Aorta (tissue), 5 donors: ENCODE results near the gene NTNG1. TPM values are rescaled to one million over a fixed set of nuclear protein-coding genes. Genes with fewer than 3 reads are reported as not detected.

Experiments used
- ATAC-seq: fragments of 200-7000 bp; cut with Tn5 transposase; one replicate; pipeline ENCODE4 v1.9.1; 2022; ENCODE audit warnings: moderate library complexity; ENCODE audit not compliant: low FRiP score
- DNase-seq, 2 donors: peaks; one replicate each; pipeline ENCODE4 v3.0.0-alpha.2; 2020
- H3K27ac ChIP-seq, 2 donors: one replicate each; pipeline ENCODE4 v1.5.1; 2013; ENCODE audit warnings: low read length in 2 of 2, mild to moderate bottlenecking in 2 of 2, moderate library complexity in 2 of 2, control low read depth in 1 of 2, inconsistent platforms in 1 of 2, low read depth in 1 of 2
- H3K27me3 ChIP-seq, 2 donors: one replicate each; pipeline ENCODE4 v1.6.1; 2013; ENCODE audit warnings: control low read depth in 1 of 2, low read length in 1 of 2, mild to moderate bottlenecking in 1 of 2, moderate library complexity in 1 of 2; ENCODE audit not compliant: insufficient read depth in 2 of 2, control insufficient read depth in 1 of 2
- H3K36me3 ChIP-seq, 2 donors: one replicate each; pipeline ENCODE4 v1.6.1; 2013; ENCODE audit warnings: control low read depth in 1 of 2, low read length in 1 of 2, mild to moderate bottlenecking in 1 of 2; ENCODE audit not compliant: insufficient read depth in 2 of 2, control insufficient read depth in 1 of 2
- H3K4me1 ChIP-seq, 2 donors: one replicate each; pipeline ENCODE4 v1.6.1; 2013; ENCODE audit warnings: low read length in 2 of 2, control low read depth in 1 of 2, mild to moderate bottlenecking in 1 of 2, moderate library complexity in 1 of 2; ENCODE audit not compliant: insufficient read depth in 2 of 2, control insufficient read depth in 1 of 2
- H3K4me3 ChIP-seq, 2 donors: one replicate each; pipeline ENCODE4 v1.5.1; 2013; ENCODE audit warnings: low read length in 2 of 2, control low read depth in 1 of 2, mild to moderate bottlenecking in 1 of 2
- H3K9me3 ChIP-seq: one replicate; pipeline ENCODE4 v1.6.1; 2013; ENCODE audit warnings: mild to moderate bottlenecking, low read length; ENCODE audit not compliant: control insufficient read depth
- WGBS, 2 donors: extraction: QIAGEN DNeasy Blood & Tissue Kit; methylation state at CpG; one replicate each; pipeline ENCODE4 v1.1.7; 2013; 5-methylcytosine and 5-hydroxymethylcytosine counted together
- intact Hi-C, 2 donors: fragments of 100-400 bp; cut with DNase I; formaldehyde crosslinking; loops; one replicate each; pipeline versions ENCODE4 v1.14.2 to v1.15.0; 2022
- polyA plus RNA-seq, 2 donors: library from polyadenylated mRNA; stranded (reverse); fragments of 200-250 nt; gene quantifications; one replicate each; pipeline ENCODE4 v1.2.3, GENCODE V29; 2013
- total RNA-seq, 2 donors: library from RNA; stranded (reverse); fragmentation: NEBNext Ultra II Directional; extraction: Animal tissue kit (Norgen Biotek cat#: 25700); gene quantifications; one replicate each; pipeline ENCODE4 v1.2.1, GENCODE V29; 2021
- donor health status: healthy with polysubstance abuse.
- donor health status: Bipolar disorder and iron deficiency.
- donor health status: DM: no; HTN: no; CAD: no.
- donor health status: DM: no; HTN: no; CAD: no.
- donor health status: DM: yes; HTN: yes; CAD: no.

NTNG1 gene
- total and polyA plus RNA-seq, 4 donors, result 1.0 to 1.8 TPM; not detected in 2

DNA sequence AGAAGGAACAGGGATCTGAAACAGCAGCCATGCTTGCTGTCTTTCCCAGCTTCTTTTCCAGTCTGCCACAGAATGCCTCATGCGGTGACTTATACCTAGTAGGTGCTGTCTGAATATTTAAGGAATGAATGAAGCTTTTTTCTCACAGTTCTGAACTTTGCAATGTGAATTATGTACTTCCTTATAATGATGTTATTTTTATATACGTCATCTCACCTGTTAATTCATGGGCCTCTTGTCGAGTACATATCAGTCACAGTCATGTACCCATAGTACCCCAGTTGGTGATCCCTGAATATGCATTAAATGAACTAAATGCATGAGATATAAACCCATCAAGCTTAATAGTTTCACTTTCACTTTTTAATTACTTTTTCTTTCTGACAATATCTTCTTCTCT, 132.7 kb downstream of the NTNG1 start:
- H3K4me3 ChIP-seq, result no peak overlapping the region
- H3K9me3 ChIP-seq, result no peaks in the 10 kb centered on the region
- H3K36me3 ChIP-seq, result no peaks in the 10 kb centered on the region
- H3K27me3 ChIP-seq, result no peaks in the 10 kb centered on the region
- 44 to 66% methylated on average over 3 of the region's 3 CpGs for WGBS, 2 donors
- intact Hi-C loops, result no loop called here
- ATAC-seq, result no peak
- DNase-seq, result no peak
- H3K27ac ChIP-seq, result no peak overlapping the region
- H3K4me1 ChIP-seq, result peaks cover 0 to 2% of the 10 kb centered on the region in 2 donors

DNA sequence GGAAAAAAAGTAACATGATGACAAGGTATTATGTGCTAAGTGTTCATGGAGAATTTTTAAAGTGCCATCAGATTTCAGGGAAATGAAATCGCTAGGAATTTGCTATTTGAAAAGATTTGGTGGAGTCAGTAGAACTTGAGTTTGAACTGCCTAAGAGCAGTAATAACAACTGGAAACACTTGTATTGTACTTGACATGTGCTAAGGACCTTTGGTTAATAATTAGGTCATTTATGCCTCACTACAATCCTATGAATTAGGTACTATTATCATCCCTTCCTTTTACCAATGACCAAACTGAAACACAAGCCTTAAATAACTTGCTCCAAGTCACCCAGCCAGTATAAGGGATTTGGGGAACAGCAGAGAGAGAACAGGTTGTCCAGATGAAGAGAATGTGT, 133.4 kb downstream of the NTNG1 start:
- no peak for DNase-seq
- H3K4me3 ChIP-seq, result no peak overlapping the region
- peaks cover 0 to 2% of the 10 kb centered on the region in 2 donors for H3K4me1 ChIP-seq
- no peaks in the 10 kb centered on the region for H3K27me3 ChIP-seq
- H3K9me3 ChIP-seq, result no peaks in the 10 kb centered on the region
- no peaks in the 10 kb centered on the region for H3K36me3 ChIP-seq
- no peak for ATAC-seq
- intact Hi-C loops, result no loop called here
- WGBS, 2 donors, result 82 to 94% methylated on average over 1 of the region's 1 CpG
- H3K27ac ChIP-seq, result no peak overlapping the region

DNA sequence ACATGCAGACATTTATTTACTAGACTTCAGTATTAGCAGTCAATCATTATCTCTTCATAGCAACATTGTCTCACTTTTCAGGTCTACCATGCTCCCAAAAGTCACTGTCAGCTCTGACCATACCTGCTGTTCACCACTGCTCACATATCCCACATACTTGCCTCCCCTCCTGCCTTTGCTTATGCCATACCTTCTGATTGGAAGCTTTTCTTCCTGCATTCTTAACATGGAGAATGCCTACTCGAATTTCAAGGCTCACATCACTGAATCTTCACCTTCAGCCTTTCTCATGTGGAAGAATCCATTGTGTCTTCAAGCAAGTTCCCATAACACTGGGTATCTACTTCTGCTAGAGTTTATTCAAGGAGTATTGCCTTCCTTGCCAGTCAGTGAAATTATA, 135.4 kb downstream of the NTNG1 start:
- Histone ChIP-seq H3K36me3 (no peaks in the 10 kb centered on the region), H3K27ac (no peak overlapping the region), H3K4me3 (no peak overlapping the region), H3K9me3 (no peaks in the 10 kb centered on the region), H3K4me1 (peaks cover 0 to 2% of the 10 kb centered on the region in 2 donors), H3K27me3 (no peaks in the 10 kb centered on the region)
- 18 to 33% methylated on average over 1 of the region's 1 CpG for WGBS, 2 donors
- DNase-seq (no peak), ATAC-seq (no peak)
- intact Hi-C loops, result no loop called here

DNA sequence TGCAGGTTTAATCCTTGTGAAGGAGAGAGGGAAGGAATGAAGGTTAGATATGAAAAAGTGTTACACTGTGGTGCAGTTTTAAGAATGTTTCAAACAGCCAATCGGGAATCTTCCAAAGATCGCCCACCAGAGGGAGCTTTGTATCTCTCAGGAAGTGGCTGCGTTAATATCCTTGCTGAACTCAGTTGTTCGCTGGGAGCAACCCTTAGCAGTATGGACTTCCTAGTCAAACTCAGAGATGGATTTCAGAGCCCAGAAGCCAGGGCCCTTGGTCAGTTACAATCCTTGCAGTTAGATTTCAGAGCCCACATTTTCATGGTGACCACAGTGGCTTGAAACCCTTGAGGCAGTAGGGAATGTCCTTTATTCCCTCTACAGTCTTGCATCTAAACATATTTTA, 136.2 kb downstream of the NTNG1 start:
- ATAC-seq, result no peak
- no peak for DNase-seq
- H3K27me3 ChIP-seq, result no peaks in the 10 kb centered on the region
- H3K4me1 ChIP-seq, result peaks cover 0 to 2% of the 10 kb centered on the region in 2 donors
- H3K27ac ChIP-seq, result no peak overlapping the region
- no peaks in the 10 kb centered on the region for H3K9me3 ChIP-seq
- no peaks in the 10 kb centered on the region for H3K36me3 ChIP-seq
- 7 to 9% methylated on average over 4 of the region's 4 CpGs for WGBS, 2 donors
- H3K4me3 ChIP-seq, result no peak overlapping the region
- intact Hi-C loops, result no loop called here

DNA sequence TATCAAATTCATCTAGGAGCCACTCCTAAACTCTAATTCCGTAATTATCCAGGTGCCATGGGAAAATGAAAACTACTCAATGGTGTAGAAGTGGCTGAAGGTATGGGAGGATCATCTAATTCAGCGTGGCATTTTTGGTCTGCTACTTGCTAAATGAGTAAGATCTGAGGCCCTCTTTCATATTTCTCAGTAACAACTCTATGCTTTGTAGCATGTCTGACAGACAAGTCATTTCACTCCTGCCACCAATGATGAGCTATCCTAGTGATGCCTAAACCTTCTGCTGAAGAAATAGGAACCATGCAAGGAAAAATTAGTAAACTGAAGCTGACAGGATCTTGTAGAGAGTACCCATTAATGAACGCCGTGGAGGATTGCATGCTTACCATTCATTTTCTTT, 145.3 kb downstream of the NTNG1 start:
- no peaks in the 10 kb centered on the region for H3K27me3 ChIP-seq
- 84 to 89% methylated on average over 4 of the region's 4 CpGs for WGBS, 2 donors
- intact Hi-C loops, result no loop called here
- H3K36me3 ChIP-seq, result no peaks in the 10 kb centered on the region
- H3K9me3 ChIP-seq, result no peaks in the 10 kb centered on the region
- no peak overlapping the region for H3K4me3 ChIP-seq
- no peak overlapping the region for H3K27ac ChIP-seq
- no peak for DNase-seq
- ATAC-seq, result no peak
- no peaks in the 10 kb centered on the region for H3K4me1 ChIP-seq

DNA sequence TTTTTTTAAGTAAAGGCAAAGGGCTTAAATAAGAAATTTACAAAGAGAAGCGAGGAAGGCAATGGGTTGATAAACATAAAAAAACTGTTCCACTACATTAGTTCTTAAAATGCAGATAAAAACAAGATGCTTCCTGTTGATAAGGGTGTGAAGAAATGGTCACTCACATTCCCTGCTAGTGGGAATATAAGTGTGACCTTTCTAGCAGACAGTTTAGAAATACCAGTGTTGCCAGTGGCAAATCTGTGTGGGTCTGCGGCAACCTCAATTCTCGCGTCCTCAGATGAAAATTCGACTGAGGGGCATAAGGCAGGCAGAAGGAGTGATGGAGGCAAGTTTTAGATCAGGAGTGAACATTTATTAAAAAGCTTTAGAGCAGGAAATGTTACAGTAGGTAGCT, 151.1 kb downstream of the NTNG1 start:
- Histone ChIP-seq H3K36me3 (no peaks in the 10 kb centered on the region), H3K4me1 (no peaks in the 10 kb centered on the region), H3K27ac (no peak overlapping the region), H3K9me3 (no peaks in the 10 kb centered on the region), H3K27me3 (no peaks in the 10 kb centered on the region), H3K4me3 (no peak overlapping the region)
- ATAC-seq (no peak), DNase-seq (no peak)
- intact Hi-C loops, result no loop called here
- 74 to 80% methylated on average over 5 of the region's 5 CpGs for WGBS, 2 donors

DNA sequence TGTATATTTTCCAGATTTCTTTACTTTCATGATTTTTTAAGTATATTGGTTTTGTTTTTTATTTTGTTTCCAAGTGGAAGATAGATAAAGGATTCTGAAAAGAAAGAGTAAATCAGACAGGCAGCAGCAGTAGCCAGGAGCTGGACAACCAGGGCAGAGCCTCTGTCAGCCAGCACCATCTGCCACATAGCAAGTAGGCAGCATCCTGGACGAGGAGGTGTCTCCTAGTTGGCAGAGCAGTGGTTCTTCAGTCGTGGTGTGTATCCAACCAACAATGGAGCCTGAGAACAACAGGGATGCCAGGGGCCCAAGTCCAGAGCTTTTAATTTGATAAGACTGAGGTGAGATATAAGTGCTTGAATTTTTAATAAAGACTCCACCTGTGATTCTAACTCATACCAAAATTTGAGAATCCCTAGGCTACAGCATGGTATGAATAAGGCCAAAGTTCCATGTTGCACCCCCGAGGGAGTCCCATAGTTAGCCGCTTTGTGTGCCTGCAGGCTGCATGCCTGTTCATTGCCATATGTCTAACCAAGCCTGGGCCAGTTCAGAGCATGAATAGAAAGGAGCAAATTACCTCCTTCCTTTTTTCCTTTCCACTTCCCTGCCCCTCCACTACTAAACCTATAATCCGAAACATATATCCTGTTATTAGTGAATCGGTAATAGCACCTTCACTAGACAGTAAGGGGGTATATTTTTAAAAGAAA, 153.2 kb downstream of the NTNG1 start:
- WGBS, 2 donors, result 66 to 71% methylated on average over 6 of the region's 6 CpGs
- Histone ChIP-seq H3K9me3 (no peaks in the 10 kb centered on the region), H3K4me3 (no peak overlapping the region), H3K4me1 (no peaks in the 10 kb centered on the region), H3K36me3 (no peaks in the 10 kb centered on the region), H3K27ac (no peak overlapping the region), H3K27me3 (no peaks in the 10 kb centered on the region)
- ATAC-seq (no peak), DNase-seq (no peak)
- intact Hi-C loops, result no loop called here

DNA sequence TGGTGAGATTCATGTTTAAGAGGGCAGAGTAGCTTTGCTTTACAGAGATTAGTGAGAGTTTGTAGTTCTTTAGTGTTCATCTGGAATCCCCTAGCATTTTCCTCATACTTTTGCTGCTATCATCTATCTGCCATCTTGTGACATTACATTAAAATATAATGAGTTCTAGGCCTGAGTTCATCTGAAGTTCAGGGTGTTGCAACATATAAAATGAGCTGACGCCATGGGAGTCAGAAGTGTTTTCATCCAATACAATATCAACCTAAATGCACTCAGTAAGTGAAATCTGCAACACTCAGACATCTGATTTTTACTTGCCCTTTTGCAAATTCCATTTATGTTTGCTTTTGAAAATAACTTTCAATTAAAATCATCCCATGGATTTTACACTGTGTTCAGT, 153.8 kb downstream of the NTNG1 start:
- Histone ChIP-seq H3K27ac (no peak overlapping the region), H3K4me1 (no peaks in the 10 kb centered on the region), H3K36me3 (no peaks in the 10 kb centered on the region), H3K27me3 (no peaks in the 10 kb centered on the region), H3K4me3 (no peak overlapping the region), H3K9me3 (no peaks in the 10 kb centered on the region)
- intact Hi-C loops, result no loop called here
- 36 to 42% methylated on average over 1 of the region's 1 CpG for WGBS, 2 donors
- DNase-seq, result no peak
- ATAC-seq, result no peak

DNA sequence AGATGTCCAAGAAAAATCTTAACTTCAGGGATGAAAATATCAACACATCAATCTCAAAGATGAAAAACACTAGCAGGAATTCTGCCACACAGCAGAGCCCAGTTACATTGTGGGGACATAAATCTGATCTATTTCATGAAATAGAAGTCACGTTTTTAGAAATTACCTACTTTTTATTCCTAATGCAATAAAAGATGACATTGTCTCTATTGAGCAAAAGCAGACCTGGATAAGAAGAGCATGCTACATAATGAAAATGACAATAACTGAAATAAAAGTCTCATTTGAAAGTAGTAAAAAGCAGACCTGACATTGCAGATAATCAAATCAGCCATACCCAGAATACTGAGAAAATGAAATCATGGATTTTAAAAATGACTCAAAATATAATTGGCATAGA, 156.8 kb downstream of the NTNG1 start:
- intact Hi-C loops, result no loop called here
- Histone ChIP-seq H3K9me3 (no peaks in the 10 kb centered on the region), H3K4me3 (no peak overlapping the region), H3K27ac (no peak overlapping the region), H3K4me1 (no peaks in the 10 kb centered on the region), H3K27me3 (no peaks in the 10 kb centered on the region), H3K36me3 (no peaks in the 10 kb centered on the region)
- ATAC-seq (no peak), DNase-seq (no peak)
- 35 to 36% methylated on average over 1 of the region's 1 CpG for WGBS, 2 donors
